Lung (tissue), 12 donors: ENCODE data around the gene DOCK10. TPM values are rescaled to one million over a fixed set of nuclear protein-coding genes. Genes with fewer than 3 reads are reported as not detected.

Experiments
- ATAC-seq: fragments of 200-7000 bp; cut with Tn5 transposase; one replicate; pipeline ENCODE4 v1.9.1; 2020; ENCODE audit warnings: moderate number of reproducible peaks; ENCODE audit not compliant: insufficient read depth, low FRiP score
- DNase-seq, 3 donors: peaks; one replicate each; pipeline ENCODE4 v3.0.0-alpha.2; 2013 to 2017
- H3K27ac ChIP-seq, 2 donors: one replicate each; pipeline ENCODE4 v1.5.1; 2013; ENCODE audit warnings: mild to moderate bottlenecking in 2 of 2, moderate library complexity in 2 of 2, control low read depth in 1 of 2, inconsistent platforms in 1 of 2, low read depth in 1 of 2, low read length in 1 of 2
- H3K27me3 ChIP-seq, 3 donors: one replicate each; pipeline ENCODE4 v1.5.1; 2013; ENCODE audit warnings: low read length in 2 of 3; ENCODE audit not compliant: control insufficient read depth in 3 of 3, insufficient read depth in 3 of 3
- H3K36me3 ChIP-seq, 4 donors: one replicate each; pipeline ENCODE4 v1.5.1; 2013; ENCODE audit warnings: low read length in 4 of 4, mild to moderate bottlenecking in 1 of 4, moderate library complexity in 1 of 4; ENCODE audit not compliant: control insufficient read depth in 4 of 4, insufficient read depth in 4 of 4
- H3K4me1 ChIP-seq, 5 donors: one replicate each; pipeline ENCODE4 v1.5.1; 2013; ENCODE audit warnings: low read length in 5 of 5, mild to moderate bottlenecking in 2 of 5, moderate library complexity in 1 of 5; ENCODE audit not compliant: control insufficient read depth in 5 of 5, insufficient read depth in 5 of 5
- H3K4me3 ChIP-seq: one replicate; pipeline ENCODE4 v1.5.1; 2013; ENCODE audit warnings: mild to moderate bottlenecking, control low read depth, moderate library complexity
- H3K9ac ChIP-seq, 2 donors: one replicate each; pipeline ENCODE4 v1.5.1; 2013; ENCODE audit warnings: low read length in 2 of 2, control low read depth in 1 of 2; ENCODE audit not compliant: insufficient read depth in 1 of 2
- H3K9me3 ChIP-seq, 4 donors: one replicate each; pipeline ENCODE4 v1.5.1; 2013; ENCODE audit warnings: low read length in 3 of 4, mild to moderate bottlenecking in 1 of 4, moderate library complexity in 1 of 4; ENCODE audit not compliant: control insufficient read depth in 4 of 4, insufficient read depth in 3 of 4
- CTCF ChIP-seq: IDR thresholded peaks from 2 replicates; pipeline ENCODE4 v1.5.1; 2012; ENCODE audit warnings: mild to moderate bottlenecking; ENCODE audit errors: control extremely low read depth, extremely low read depth
- WGBS, 2 donors: extraction: QIAGEN DNeasy Blood & Tissue Kit; methylation state at CpG; one replicate each; pipeline ENCODE4 v1.1.7; 2013; 5-methylcytosine and 5-hydroxymethylcytosine counted together
- polyA plus RNA-seq, 2 donors: library from polyadenylated mRNA; stranded (reverse); fragments of 200-250 nt; gene quantifications; one replicate each; pipeline ENCODE4 v1.2.1, GENCODE V29; 2013
- total RNA-seq, 2 donors: library from RNA; depleted of rRNA in 1 of 2; stranded (reverse); fragments of >200 nt in 1 of 2; gene quantifications; one replicate each; pipeline ENCODE4 v1.2.1, GENCODE V29; 2014 to 2021
- donor health status: control.
- donor health status: control.
- donor health status: Bipolar disorder and iron deficiency.
- donor health status: healthy.
- donor health status: DM: yes; HTN: yes; CAD: no.

The DOCK10 gene
- total and polyA plus RNA-seq, 4 donors, result 3.1 to 39.8 (median 18.0) TPM

GRCh38 chr2:224774735-224775134 lies 267.5 kb downstream of the DOCK10 start:
- DNase-seq (no peak), ATAC-seq (no peak)
- Histone ChIP-seq H3K9ac (no peak overlapping the region), H3K9me3 (peaks cover 0 to 2% (median 0%) of the 10 kb centered on the region in 4 donors), H3K27ac (no peak overlapping the region), H3K36me3 (peaks cover 0 to 51% (median 27%) of the 10 kb centered on the region in 4 donors), H3K4me3 (no peak overlapping the region), H3K4me1 (peaks cover 0 to 1% (median 0%) of the 10 kb centered on the region in 5 donors), H3K27me3 (no peaks in the 10 kb centered on the region)
- no peak for TF ChIP-seq CTCF
- WGBS, 2 donors, result 74 to 92% methylated on average over 15 of the region's 15 CpGs

GRCh38 chr2:224772494-224772893 lies 269.8 kb downstream of the DOCK10 start:
- WGBS, 2 donors, result 73 to 77% methylated on average over 1 of the region's 1 CpG
- no peak overlapping the region for H3K4me3 ChIP-seq
- peaks cover 0 to 68% (median 34%) of the 10 kb centered on the region in 4 donors for H3K36me3 ChIP-seq
- no peaks in the 10 kb centered on the region for H3K27me3 ChIP-seq
- H3K9me3 ChIP-seq, result peaks cover 0 to 2% (median 0%) of the 10 kb centered on the region in 4 donors
- no peak for TF ChIP-seq CTCF
- ATAC-seq (no peak), DNase-seq (no peak)
- H3K4me1 ChIP-seq, result peaks cover 0 to 1% (median 0%) of the 10 kb centered on the region in 5 donors
- H3K9ac ChIP-seq, result no peak overlapping the region
- H3K27ac ChIP-seq, result no peak overlapping the region

GRCh38 chr2:224769489-224769888 lies 272.8 kb downstream of the DOCK10 start:
- no peak for ATAC-seq
- WGBS, 2 donors, result 92 to 93% methylated on average over 6 of the region's 6 CpGs

More at GRCh38 chr2:224769489-224769888, 272.8 kb downstream of the DOCK10 start:
- Histone ChIP-seq H3K36me3 (peaks cover 3 to 66% (median 32%) of the 10 kb centered on the region in 4 donors), H3K4me3 (no peak overlapping the region), H3K27ac (no peak overlapping the region), H3K27me3 (no peaks in the 10 kb centered on the region), H3K9me3 (peaks cover 0 to 2% (median 0%) of the 10 kb centered on the region in 4 donors), H3K4me1 (peaks cover 0 to 1% (median 0%) of the 10 kb centered on the region in 5 donors), H3K9ac (no peak overlapping the region)
- TF ChIP-seq CTCF, result no peak
- DNase-seq, result no peak
